Neutrophil (primary cell): ENCODE results near the gene MUC5B.

Experiments
- H3K27ac ChIP-seq: fragments of 200-600 bp; sonication (generic); 2 replicates; pipeline ENCODE4 v1.5.1; 2016; ENCODE audit warnings: mild to moderate bottlenecking, moderate library complexity
- H3K27me3 ChIP-seq: fragments of 200-600 bp; sonication (generic); 2 replicates; pipeline ENCODE4 v1.6.0; 2016; ENCODE audit warnings: mild to moderate bottlenecking
- H3K36me3 ChIP-seq: fragments of 200-600 bp; sonication (generic); 2 replicates; pipeline ENCODE4 v1.5.1; 2017
- H3K4me1 ChIP-seq, 2 experiments: fragments of 200-600 bp in 1 of 2; sonication (generic) in 1 of 2; 1 replicate in 1 of 2; 2 replicates in 1 of 2; pipeline versions ENCODE4 v1.5.1 to v1.6.1; 2013 to 2016; ENCODE audit warnings: low read depth in 1 of 2, low read length in 1 of 2, mild to moderate bottlenecking in 1 of 2, moderate library complexity in 1 of 2; ENCODE audit not compliant: control insufficient read depth in 1 of 2, insufficient read depth in 1 of 2
- H3K4me3 ChIP-seq, 2 experiments: fragments of 200-600 bp in 1 of 2; sonication (generic) in 1 of 2; 1 replicate in 1 of 2; 2 replicates in 1 of 2; pipeline ENCODE4 v1.5.1; 2013 to 2016; ENCODE audit warnings: low read depth in 1 of 2, low read length in 1 of 2, mild to moderate bottlenecking in 1 of 2, moderate library complexity in 1 of 2
- H3K9me3 ChIP-seq: fragments of 200-600 bp; sonication (generic); 2 replicates; pipeline ENCODE4 v1.5.1; 2016
- CTCF ChIP-seq: fragments of 200-600 bp; sonication (generic); IDR thresholded peaks from 2 replicates; pipeline ENCODE4 v1.5.1; 2016; ENCODE audit warnings: antibody characterized with exemption

The MUC5B gene

GRCh38 chr11:1206391-1207271, 16.2 kb upstream of the MUC5B start:
- Histone ChIP-seq H3K9me3 (no peaks in the 10 kb centered on the region), H3K4me3 (no peak overlapping the region), H3K27ac (no peak overlapping the region), H3K27me3 (peaks cover 10% of the 10 kb centered on the region), H3K4me1 (no peaks in the 10 kb centered on the region), H3K36me3 (no peaks in the 10 kb centered on the region)
- TF ChIP-seq CTCF, result no peak

GRCh38 chr11:1207401-1208143, 15.3 kb upstream of the MUC5B start:
- TF ChIP-seq CTCF, result no peak
- H3K9me3 ChIP-seq, result no peaks in the 10 kb centered on the region

GRCh38 chr11:1208144-1208393, 14.8 kb upstream of the MUC5B start:
- Histone ChIP-seq H3K27me3 (no peaks in the 10 kb centered on the region), H3K27ac (no peak overlapping the region), H3K4me3 (no peak overlapping the region), H3K9me3 (no peaks in the 10 kb centered on the region), H3K36me3 (no peaks in the 10 kb centered on the region), H3K4me1 (no peaks in the 10 kb centered on the region)
- no peak for TF ChIP-seq CTCF

More at GRCh38 chr11:1207401-1208143, 15.3 kb upstream of the MUC5B start:
- H3K27me3 ChIP-seq, result peaks cover 4% of the 10 kb centered on the region
- no peak overlapping the region for H3K4me3 ChIP-seq
- H3K4me1 ChIP-seq, result no peaks in the 10 kb centered on the region
- no peak overlapping the region for H3K27ac ChIP-seq
- no peaks in the 10 kb centered on the region for H3K36me3 ChIP-seq

- no peaks in the 10 kb centered on the region for H3K9me3 ChIP-seq
- no peak overlapping the region for H3K27ac ChIP-seq
- H3K4me3 ChIP-seq, result no peak overlapping the region
- H3K4me1 ChIP-seq, result no peaks in the 10 kb centered on the region
- H3K27me3 ChIP-seq, result peaks cover under 1% of the 10 kb centered on the region
- no peaks in the 10 kb centered on the region for H3K36me3 ChIP-seq
- TF ChIP-seq CTCF, result no peak
Measured at GRCh38 chr11:1208394-1209261, 14.2 kb upstream of the MUC5B start.

- Histone ChIP-seq H3K4me1 (no peaks in the 10 kb centered on the region), H3K4me3 (no peak overlapping the region), H3K36me3 (no peaks in the 10 kb centered on the region), H3K27me3 (peaks cover 9% of the 10 kb centered on the region), H3K9me3 (no peaks in the 10 kb centered on the region), H3K27ac (no peak overlapping the region)
- no peak for TF ChIP-seq CTCF
Measured at GRCh38 chr11:1209371-1210057, 13.4 kb upstream of the MUC5B start.
